H1 (cell line): ENCODE results near the gene RALGAPA2. TPM values are rescaled to one million over a fixed set of nuclear protein-coding genes. Genes with fewer than 3 reads are reported as not detected.

ENCODE experiments used
- CTCF ChIA-PET: fragments of 300-600 bp; sonication (Branson Sonifier 250); formaldehyde crosslinking; loops from one replicate; lab custom pipeline; 2021; ENCODE audit not compliant: partially characterized antibody; lab: Charles Lee
- POLR2A ChIA-PET: fragments of 300-600 bp; sonication (Branson Sonifier 250); formaldehyde crosslinking; loops from one replicate; lab custom pipeline; 2021; ENCODE audit warnings: inconsistent platforms; ENCODE audit not compliant: partially characterized antibody; lab: Charles Lee
- DNase-seq, 2 experiments: peaks; one replicate each; pipeline versions ENCODE4 v3.0.0 to v3.0.0-alpha.2; 2010 to 2022; ENCODE audit warnings: low spot score in 2 of 2, low read depth in 1 of 2, mixed read lengths in 1 of 2
- FAIRE-seq: peaks from 2 replicates; lab custom pipeline; 2011; peaks lifted over from hg19 to GRCh38; lab: Jason Lieb, UNC
- H2AFZ ChIP-seq: 2 replicates; pipeline ENCODE4 v1.8.1; 2012; ENCODE audit warnings: low read length, inconsistent platforms
- H2AK5ac ChIP-seq: 2 replicates; pipeline ENCODE4 v1.6.1; 2013; ENCODE audit warnings: low read depth, low read length
- H2BK120ac ChIP-seq: replicated peaks from 2 replicates; pipeline ENCODE3; 2013; ENCODE audit warnings: low read depth, low read length, inconsistent platforms
- H2BK12ac ChIP-seq: 2 replicates; pipeline ENCODE4 v1.6.1; 2013; ENCODE audit warnings: low read depth, low read length
- H2BK15ac ChIP-seq: 2 replicates; pipeline ENCODE4 v1.6.1; 2013; ENCODE audit warnings: low read length
- H2BK20ac ChIP-seq: 2 replicates; pipeline ENCODE4 v1.6.1; 2013; ENCODE audit warnings: low read length
- H2BK5ac ChIP-seq: 2 replicates; pipeline ENCODE4 v1.6.1; 2013; ENCODE audit warnings: low read depth, low read length
- H3K14ac ChIP-seq: 2 replicates; pipeline ENCODE4 v1.6.1; 2013; ENCODE audit warnings: inconsistent platforms; ENCODE audit not compliant: insufficient read length
- H3K18ac ChIP-seq: 2 replicates; pipeline ENCODE4 v1.6.1; 2013; ENCODE audit warnings: low read length; ENCODE audit errors: extremely low read depth
- H3K23ac ChIP-seq: 2 replicates; pipeline ENCODE4 v1.6.1; 2013; ENCODE audit warnings: inconsistent platforms; ENCODE audit not compliant: insufficient read length
- H3K23me2 ChIP-seq: 2 replicates; pipeline ENCODE4 v1.6.1; 2013; ENCODE audit warnings: low read depth, low read length
- H3K27ac ChIP-seq: 2 replicates; pipeline ENCODE4 v1.6.1; 2011; ENCODE audit warnings: low read depth, low read length, inconsistent platforms
- H3K27me3 ChIP-seq, 4 experiments: replicated peaks in 1 of 4; 1 replicate in 1 of 4; 2 replicates in 3 of 4; pipeline versions ENCODE4 v1.6.1 to v1.8.1; 2011 to 2013; ENCODE audit warnings: low read length in 3 of 4, mild to moderate bottlenecking in 3 of 4, inconsistent platforms in 2 of 4, mixed read lengths in 2 of 4, moderate library complexity in 1 of 4; ENCODE audit not compliant: control insufficient read depth in 3 of 4, insufficient read depth in 3 of 4; ENCODE audit errors: extremely low read depth in 1 of 4
- H3K36me3 ChIP-seq, 4 experiments: 2 replicates each; pipeline versions ENCODE4 v1.6.1 to v1.8.1; 2011 to 2013; ENCODE audit warnings: mild to moderate bottlenecking in 4 of 4, low read length in 3 of 4, moderate library complexity in 2 of 4, control low read depth in 1 of 4, inconsistent platforms in 1 of 4; ENCODE audit not compliant: insufficient read depth in 4 of 4, control insufficient read depth in 2 of 4
- H3K4ac ChIP-seq: replicated peaks from 2 replicates; pipeline ENCODE3; 2013; ENCODE audit warnings: low read length, low read depth, mixed read lengths, inconsistent platforms; ENCODE audit not compliant: insufficient read length
- H3K4me1 ChIP-seq, 4 experiments: replicated peaks in 1 of 4; 1 replicate in 1 of 4; 2 replicates in 3 of 4; pipeline versions ENCODE4 v1.6.1 to v1.8.1; 2011 to 2013; ENCODE audit warnings: low read length in 3 of 4, inconsistent platforms in 2 of 4, mixed read lengths in 1 of 4; ENCODE audit not compliant: insufficient read depth in 4 of 4, control insufficient read depth in 3 of 4
- H3K4me2 ChIP-seq, 2 experiments: 2 replicates each; pipeline versions ENCODE4 v1.6.1 to v1.8.1; 2011 to 2013; ENCODE audit warnings: low read depth in 2 of 2, low read length in 2 of 2, control low read depth in 1 of 2, inconsistent platforms in 1 of 2, mild to moderate bottlenecking in 1 of 2; ENCODE audit not compliant: insufficient read depth in 1 of 2
- H3K4me3 ChIP-seq, 4 experiments: fragments of 200-600, 300-600 bp in 1 of 4; sonication (generic), shearing (Covaris generic), sonication (Bioruptor Twin) in 1 of 4; 2 replicates each; pipeline versions ENCODE4 v1.5.1 to v1.8.1; 2011 to 2016; ENCODE audit warnings: low read length in 4 of 4, low read depth in 3 of 4, control low read depth in 2 of 4, inconsistent platforms in 2 of 4, mild to moderate bottlenecking in 2 of 4, mixed read lengths in 1 of 4, moderate library complexity in 1 of 4; ENCODE audit not compliant: insufficient read depth in 2 of 4; ENCODE audit errors: extremely low read depth in 1 of 4
- H3K56ac ChIP-seq: replicated peaks from 2 replicates; pipeline ENCODE3; 2013; ENCODE audit warnings: low read depth, mild to moderate bottlenecking, mixed read lengths, low read length, inconsistent platforms; ENCODE audit not compliant: insufficient read length
- H3K79me1 ChIP-seq: 2 replicates; pipeline ENCODE4 v1.6.1; 2013; ENCODE audit warnings: low read depth, low read length, control low read depth
- H3K79me2 ChIP-seq, 2 experiments: 2 replicates each; pipeline versions ENCODE4 v1.6.1 to v1.8.1; 2012 to 2013; ENCODE audit warnings: low read length in 2 of 2, mild to moderate bottlenecking in 2 of 2, inconsistent platforms in 1 of 2; ENCODE audit not compliant: insufficient read depth in 2 of 2, control insufficient read depth in 1 of 2
- H3K9ac ChIP-seq, 4 experiments: replicated peaks in 1 of 4; 1 replicate in 1 of 4; 2 replicates in 3 of 4; pipeline versions ENCODE4 v1.6.1 to v1.8.1; 2011 to 2013; ENCODE audit warnings: low read depth in 3 of 4, low read length in 3 of 4, control low read depth in 2 of 4, mild to moderate bottlenecking in 2 of 4, moderate library complexity in 2 of 4, inconsistent platforms in 1 of 4; ENCODE audit errors: extremely low read depth in 1 of 4
- H3K9me3 ChIP-seq, 2 experiments: 2 replicates each; pipeline versions ENCODE4 v1.6.1 to v1.8.1; 2012 to 2013; ENCODE audit warnings: mild to moderate bottlenecking in 2 of 2, moderate library complexity in 2 of 2, control low read depth in 1 of 2, inconsistent platforms in 1 of 2, low read depth in 1 of 2, low read length in 1 of 2, mixed read lengths in 1 of 2; ENCODE audit not compliant: insufficient read depth in 2 of 2
- H4K20me1 ChIP-seq, 2 experiments: replicated peaks in 1 of 2; 2 replicates each; pipeline versions ENCODE3 to v1.8.1; 2011 to 2013; ENCODE audit warnings: inconsistent platforms in 2 of 2, low read length in 2 of 2, mild to moderate bottlenecking in 1 of 2; ENCODE audit not compliant: insufficient read depth in 2 of 2, control insufficient read depth in 1 of 2
- H4K5ac ChIP-seq: 2 replicates; pipeline ENCODE4 v1.6.1; 2013; ENCODE audit warnings: low read length, low read depth, mixed read lengths, inconsistent platforms; ENCODE audit not compliant: insufficient read length
- H4K8ac ChIP-seq: 2 replicates; pipeline ENCODE4 v1.8.0; 2013; ENCODE audit warnings: mild to moderate bottlenecking, moderate library complexity, low read length, inconsistent platforms; ENCODE audit not compliant: insufficient read depth; ENCODE audit errors: extremely low read depth
- H4K91ac ChIP-seq: replicated peaks from 2 replicates; pipeline ENCODE3; 2013; ENCODE audit warnings: low read length, mixed read lengths, inconsistent platforms; ENCODE audit not compliant: insufficient read length
- GTF2F1 ChIP-seq: IDR thresholded peaks from 2 replicates; pipeline ENCODE4 v1.6.1; 2012; ENCODE audit warnings: low read depth, low read length, improper control_type of control experiment, borderline replicate concordance
- HDAC2 ChIP-seq, 2 experiments: fragments of 300-600 bp in 1 of 2; sonication (generic) in 1 of 2; IDR thresholded peaks; 2 replicates each; pipeline ENCODE4 v1.6.1; 2011 to 2012; ENCODE audit warnings: low read depth in 2 of 2, low read length in 2 of 2, mild to moderate bottlenecking in 2 of 2, moderate library complexity in 2 of 2, borderline replicate concordance in 1 of 2, inconsistent platforms in 1 of 2
- KDM5A ChIP-seq: fragments of 200-600 bp; IDR thresholded peaks from 2 replicates; pipeline ENCODE4 v1.7.1; 2012; ENCODE audit warnings: mild to moderate bottlenecking, low read length, inconsistent platforms, mixed read lengths
- POU5F1 ChIP-seq: IDR thresholded peaks from 2 replicates; pipeline ENCODE4 v1.6.1; 2011; ENCODE audit warnings: low read depth, mild to moderate bottlenecking, low read length, moderate library complexity
- RAD21 ChIP-seq, 2 experiments: IDR thresholded peaks in 1 of 2; conservative IDR thresholded peaks in 1 of 2; 2 replicates each; pipeline ENCODE4 v1.6.1; 2011; ENCODE audit warnings: low read depth in 2 of 2, low read length in 2 of 2, improper control_type of control experiment in 1 of 2, inconsistent platforms in 1 of 2, mild to moderate bottlenecking in 1 of 2, moderate library complexity in 1 of 2
- SIN3A ChIP-seq, 2 experiments: IDR thresholded peaks in 1 of 2; conservative IDR thresholded peaks in 1 of 2; 2 replicates each; pipeline ENCODE4 v1.6.1; 2011 to 2012; ENCODE audit warnings: low read length in 2 of 2, improper control_type of control experiment in 1 of 2, low read depth in 1 of 2, mild to moderate bottlenecking in 1 of 2
- SP2 ChIP-seq: IDR thresholded peaks from 2 replicates; pipeline ENCODE4 v1.6.1; 2012; ENCODE audit warnings: mild to moderate bottlenecking, low read length, inconsistent platforms
- TAF1 ChIP-seq: IDR thresholded peaks from 2 replicates; pipeline ENCODE4 v1.6.1; 2011; ENCODE audit warnings: mild to moderate bottlenecking, low read depth, low read length
- TBP ChIP-seq: IDR thresholded peaks from 2 replicates; pipeline ENCODE4 v1.6.1; 2011; ENCODE audit warnings: low read depth, low read length, improper control_type of control experiment
- WGBS, 2 experiments: shearing (Covaris generic) in 1 of 2; methylation state at CpG; one replicate each; pipeline versions ENCODE4 v1.1.6 to v1.1.7; 2013 to 2015; ENCODE audit warnings: low lambda C conversion rate in 2 of 2, mixed read lengths in 2 of 2, inconsistent platforms in 1 of 2, low coverage in 1 of 2, missing lambda C conversion rate in 1 of 2; ENCODE audit not compliant: insufficient replicate concordance in 2 of 2, insufficient coverage in 1 of 2, insufficient read length in 1 of 2; ENCODE audit errors: extremely low coverage in 1 of 2, missing lambda C conversion rate in 1 of 2; 5-methylcytosine and 5-hydroxymethylcytosine counted together
- polyA plus RNA-seq, 7 experiments: library from polyadenylated mRNA; depleted of rRNA in 3 of 7; stranded (reverse) in 5 of 7; unstranded in 2 of 7; fragments of >200 nt in 5 of 7; fragments of 200-250 nt in 2 of 7; gene quantifications; 1 replicate in 5 of 7; 2 replicates in 1 of 7; 4 replicates in 1 of 7; pipeline versions ENCODE4 v1.2.1 to v1.2.3, GENCODE V29; 2011 to 2013; ENCODE audit warnings: missing spikeins in 2 of 7, mixed read lengths in 2 of 7
- total RNA-seq: library from RNA; stranded (reverse); fragmentation: NEBNext Ultra II Directional; extraction: Animal tissue kit (Norgen Biotek cat#: 25700); gene quantifications from 2 replicates; pipeline ENCODE4 v1.2.1, GENCODE V29; 2021

RALGAPA2 gene
- total and polyA plus RNA-seq, 2 of the 8 experiments (the other 6 are each of a cell fraction or from before 2014, with no cell fraction given), result 5.1 to 25.5 TPM

GRCh38 chr20:20679316-20679715, 33.1 kb downstream of the RALGAPA2 start:
- H3K79me1 ChIP-seq, result peaks cover 3% of the 10 kb centered on the region
- TF ChIP-seq TAF1, result no peak
- TF ChIP-seq GTF2F1, result no peak
- no peak for TF ChIP-seq RAD21 (IDR thresholded peaks at IDR 0.05 in 1 of 2, conservative IDR thresholded peaks at IDR 0.05 in 1 of 2; ENCODE audit: low read depth in 2 of 2, low read length in 2 of 2)
- TF ChIP-seq SP2, result no peak
- no peak for TF ChIP-seq HDAC2 (IDR thresholded peaks at IDR 0.05; ENCODE audit: borderline replicate concordance in 1 of 2, low read depth in 2 of 2, low read length in 2 of 2)
- TF ChIP-seq TBP, result no peak
- no peak for TF ChIP-seq KDM5A
- TF ChIP-seq POU5F1, result no peak
- TF ChIP-seq SIN3A (conservative IDR thresholded peaks at IDR 0.05 in 1 of 2, IDR thresholded peaks at IDR 0.05 in 1 of 2; ENCODE audit: low read depth in 1 of 2, low read length in 2 of 2), result no peak
- TF ChIP-seq, all 59 proteins: peak for 0
- Histone ChIP-seq H2BK120ac (no peak overlapping the region), H3K56ac (no peak overlapping the region), H3K23me2 (no peaks in the 10 kb centered on the region), H2BK15ac (no peak overlapping the region), H2AFZ (no peak overlapping the region), H3K4me2 (no peak overlapping the region), H3K4ac (no peak overlapping the region), H2BK5ac (no peak overlapping the region), H4K5ac (no peak overlapping the region), H3K4me3 (no peak overlapping the region), H3K18ac (no peak overlapping the region), H2AK5ac (0 out of 2 replicates have a peak overlapping the region, but pooled peaks have one; percentile 75), H2BK12ac (no peak overlapping the region), H3K14ac (no peak overlapping the region), H3K27ac (no peak overlapping the region), H3K79me2 (peaks cover 0 to 21% of the 10 kb centered on the region in 2 experiments; a peak in 3 of 4 replicates), H4K20me1 (peaks cover 0 to 8% of the 10 kb centered on the region in 2 experiments), H4K8ac (no peak overlapping the region), H3K36me3 (0 out of 8 replicates have a peak, but pooled peaks cover 0 to 3% (median 0%) of the 10 kb centered on the region in 4 experiments), H4K91ac (no peak overlapping the region), H3K4me1 (peaks cover 0 to 6% (median 0%) of the 10 kb centered on the region in 4 experiments; a peak in 2 of 7 replicates), H3K9me3 (no peaks in the 10 kb centered on the region), H2BK20ac (no peak overlapping the region), H3K23ac (no peak overlapping the region), H3K27me3 (no peaks in the 10 kb centered on the region), H3K9ac (no peak overlapping the region)
- WGBS, 2 experiments, result 95% methylated on average over 3 of the region's 3 CpGs; no CpG with 5 or more reads in 1 of the 2 experiments
- FAIRE-seq (no peak), DNase-seq (no peak)
- POLR2A ChIA-PET, result no interaction called here
- CTCF ChIA-PET, result interaction anchor here (2.3 kb wide), 1 partner anchor 14 kb away, joined by 6 read pairs; no protein-coding TSS in a partner anchor
